Activated T-helper 9 cell treated with anti-CD3 and anti-CD28 coated beads, Interleukin-2, amount 50 U/mL, for 16 hours (primary cell): ENCODE data around the gene BDNF.
"Not testable (repeated sequence)": the region's sequence is repeated elsewhere in the genome, so short reads cannot be mapped to it uniquely, and the experiment has no call there.

Experiments used
- DNase-seq: peaks from one replicate; pipeline ENCODE4 v3.0.0-alpha.2; 2020; ENCODE audit warnings: low read depth

Gene BDNF

GRCh38 chr11:27665508-27666101 is 34.6 kb downstream of the BDNF start:
- not testable (repeated sequence) for DNase-seq

DNA sequence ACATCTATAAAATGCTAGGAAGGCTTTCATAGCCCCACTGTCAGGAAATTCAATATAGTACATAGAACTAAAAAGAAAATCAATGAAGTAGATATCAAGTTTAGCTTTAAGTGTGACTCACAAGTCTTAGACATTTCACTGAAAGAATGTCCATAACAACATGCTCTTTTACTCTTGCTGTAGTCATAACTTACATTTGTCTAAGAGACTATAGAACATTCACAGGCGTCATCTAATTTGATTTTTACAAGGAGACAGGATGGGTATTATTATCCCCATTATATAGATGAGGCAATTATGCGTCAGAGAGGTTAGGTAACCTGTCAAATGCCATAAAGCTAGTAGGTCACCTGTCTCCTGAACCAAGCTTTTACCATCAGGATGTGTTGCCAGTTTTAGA is 36.9 kb downstream of the BDNF start:
- no peak for DNase-seq

- no peak for DNase-seq
Measured at GRCh38 chr11:27660171-27660570, 40.1 kb downstream of the BDNF start.

- DNase-seq = no peak
Measured at GRCh38 chr11:27658535-27659236, 41.6 kb downstream of the BDNF start.

GRCh38 chr11:27656806-27657483 is 43.3 kb downstream of the BDNF start:
- no peak for DNase-seq

- DNase-seq = no peak
Measured at GRCh38 chr11:27656320-27656719, 43.9 kb downstream of the BDNF start.

- no peak for DNase-seq
Measured at GRCh38 chr11:27653990-27654758, 46.1 kb downstream of the BDNF start.

DNA sequence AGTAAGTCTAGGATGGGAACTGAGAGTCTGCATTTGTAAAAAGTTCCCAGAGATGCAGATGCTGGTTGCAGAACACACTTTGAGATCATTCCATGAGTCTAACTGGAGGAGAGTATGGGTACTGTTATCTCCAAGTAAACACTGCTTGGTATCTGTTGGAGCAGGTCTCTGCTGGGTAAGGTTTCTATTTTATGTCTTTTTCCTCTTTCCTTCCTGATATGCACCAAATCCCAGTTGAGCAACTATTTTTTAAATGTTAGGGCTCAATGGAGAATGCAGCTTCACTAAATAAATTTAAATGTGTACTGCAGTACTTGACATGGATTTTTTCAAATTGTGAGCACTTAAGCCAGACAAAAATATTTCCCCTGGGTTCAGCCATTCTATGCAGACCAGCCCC is 48.5 kb downstream of the BDNF start:
- DNase-seq = no peak

- no peak for DNase-seq
Measured at GRCh38 chr11:27650988-27651387, 49.3 kb downstream of the BDNF start.

- no peak for DNase-seq
Measured at GRCh38 chr11:27649800-27650199, 50.5 kb downstream of the BDNF start.

GRCh38 chr11:27648840-27649239 is 51.4 kb downstream of the BDNF start:
- DNase-seq = no peak

- no peak for DNase-seq
Measured at GRCh38 chr11:27646051-27646818, 54.0 kb downstream of the BDNF start.

DNA sequence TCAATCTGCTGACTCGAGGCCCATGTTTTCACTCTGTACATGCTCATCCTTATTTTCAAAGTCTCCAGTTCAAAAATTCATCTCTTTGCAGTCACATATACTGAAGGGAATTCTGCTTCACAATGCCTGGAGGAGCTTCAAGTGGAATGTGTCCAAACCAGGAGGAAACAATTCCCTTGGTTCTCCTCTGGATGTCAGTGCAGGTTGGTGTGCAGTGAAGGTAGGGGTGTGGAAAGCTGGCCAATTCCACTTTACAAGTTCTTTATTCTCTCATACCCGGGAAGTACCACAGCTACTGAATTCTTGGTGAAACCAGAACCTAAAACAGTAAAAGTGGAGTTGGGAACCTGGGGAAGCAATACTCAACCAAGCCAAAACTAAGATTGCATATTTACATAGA is 57.3 kb downstream of the BDNF start:
- DNase-seq = no peak

DNA sequence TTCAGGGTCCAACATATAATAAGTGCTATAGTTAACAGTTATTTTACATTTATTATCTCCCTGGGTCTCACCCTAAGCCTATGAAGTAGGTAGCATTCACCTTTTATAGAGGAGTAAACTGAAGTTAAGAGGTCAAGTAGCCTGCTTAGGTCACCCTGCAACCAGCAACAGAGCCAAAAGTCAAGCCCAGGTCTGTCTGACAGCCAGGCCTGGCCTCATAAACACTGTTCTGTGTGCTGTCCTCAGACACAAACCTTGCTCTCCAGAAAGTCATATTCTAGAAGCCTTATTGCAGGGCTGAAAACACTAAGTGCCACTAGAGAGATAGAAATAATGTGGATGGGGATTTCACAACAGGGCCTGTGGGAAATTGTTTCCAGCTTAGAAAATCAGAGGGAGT is 59.3 kb downstream of the BDNF start:
- DNase-seq = no peak

- DNase-seq = no peak
Measured at GRCh38 chr11:27635567-27636037, 64.7 kb downstream of the BDNF start.

GRCh38 chr11:27634776-27635175 is 65.5 kb downstream of the BDNF start:
- DNase-seq = not testable (repeated sequence)

GRCh38 chr11:27634282-27634681 is 66.0 kb downstream of the BDNF start:
- DNase-seq = not testable (repeated sequence)

GRCh38 chr11:27629023-27629422 is 71.2 kb downstream of the BDNF start:
- DNase-seq = not testable (repeated sequence)

DNA sequence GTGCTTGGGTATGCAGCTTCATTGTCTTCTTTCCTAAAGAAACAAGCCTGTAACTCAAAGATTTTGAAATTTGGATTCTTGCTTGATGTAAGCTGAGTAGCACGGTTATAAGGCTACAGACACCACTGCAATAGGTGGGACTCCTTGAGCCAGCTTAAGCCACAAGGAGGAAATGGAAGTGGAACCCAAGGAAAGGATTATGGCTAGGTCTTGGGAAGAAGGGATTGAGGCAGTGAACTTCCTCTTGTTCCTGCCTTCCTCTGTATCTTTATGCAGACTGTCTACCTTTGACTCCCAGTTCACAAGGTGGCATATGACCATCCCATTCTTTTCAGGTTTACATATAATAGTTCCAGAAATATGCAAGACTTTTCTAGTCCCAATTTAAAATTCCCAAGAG is 72.3 kb downstream of the BDNF start:
- no peak for DNase-seq

GRCh38 chr11:27626938-27627586 is 73.2 kb downstream of the BDNF start:
- no peak for DNase-seq

DNA sequence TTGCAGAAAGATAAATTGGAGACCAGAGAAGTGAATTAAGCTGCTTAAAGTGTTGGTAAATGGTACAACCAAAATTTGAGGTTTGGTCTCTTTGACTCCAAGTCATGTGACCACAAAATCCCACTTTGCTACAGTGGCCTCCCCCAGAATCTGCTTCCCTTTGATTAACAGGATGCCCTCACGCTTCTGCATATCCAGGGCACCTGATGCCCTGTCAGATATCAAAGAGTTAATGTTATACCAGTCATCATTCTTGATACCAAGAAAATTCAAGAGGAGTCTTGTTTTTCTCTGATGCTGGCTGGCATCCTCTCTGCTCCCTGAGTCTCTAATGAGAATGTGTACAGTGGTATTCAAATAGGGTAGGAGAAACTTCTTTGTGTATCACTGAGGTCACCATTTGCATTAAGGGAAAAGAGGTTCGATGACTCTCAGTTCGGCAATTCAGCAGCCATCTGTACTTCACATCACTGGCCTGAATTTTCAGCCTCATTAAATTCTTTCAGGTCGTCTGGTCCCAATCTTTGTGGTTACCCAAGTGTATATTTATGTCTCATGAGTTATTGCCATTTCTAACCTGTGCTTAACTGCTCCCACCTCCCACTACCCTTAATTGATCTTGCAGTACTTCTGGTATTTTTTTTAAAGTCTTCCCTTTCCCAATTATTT is 73.9 kb downstream of the BDNF start:
- DNase-seq = no peak
